Subcutaneous adipose tissue (tissue), 4 donors: ENCODE results near the gene GINS2. TPM values are rescaled to one million over a fixed set of nuclear protein-coding genes. Genes with fewer than 3 reads are reported as not detected.

ENCODE experiments used
- CTCF ChIP-seq: fragments of 450-650 bp; IDR thresholded peaks from one replicate; pipeline ENCODE4 v1.5.1; 2016; ENCODE audit warnings: low read depth, mild to moderate bottlenecking, control low read depth, antibody characterized with exemption, moderate library complexity
- total RNA-seq, 4 donors: library from RNA; depleted of rRNA; stranded (reverse); fragments of >200 nt; gene quantifications; one replicate each; pipeline ENCODE4 v1.1.0, GENCODE V29; 2016

Gene GINS2
- total RNA-seq, 4 donors from 2014 or later = 0.22 to 0.68 TPM; not detected in 2

- no peak for TF ChIP-seq CTCF
Observed at GRCh38 chr16:85655216-85656129, 33.3 kb downstream of the GINS2 start.

GRCh38 chr16:85654251-85655095, 34.3 kb downstream of the GINS2 start:
- no peak for TF ChIP-seq CTCF

- TF ChIP-seq CTCF = no peak
Observed at GRCh38 chr16:85653290-85653891, 35.4 kb downstream of the GINS2 start.

GRCh38 chr16:85652431-85653221, 36.1 kb downstream of the GINS2 start:
- TF ChIP-seq CTCF = no peak

- no peak for TF ChIP-seq CTCF
Observed at GRCh38 chr16:85651629-85652430, 36.9 kb downstream of the GINS2 start.

GRCh38 chr16:85650844-85651628, 37.7 kb downstream of the GINS2 start:
- no peak for TF ChIP-seq CTCF
